Measurements from ENCODE around the gene AGO3. TPM values are rescaled to one million over a fixed set of nuclear protein-coding genes. Genes with fewer than 3 reads are reported as not detected.

The AGO3 gene
- total RNA-seq, 2 donors from 2014 or later = 16.7 to 21.4 TPM

- H3K4me3 ChIP-seq = no peak overlapping the region
- H3K27me3 ChIP-seq = no peaks in the 10 kb centered on the region
- TF ChIP-seq, protein P1, sequence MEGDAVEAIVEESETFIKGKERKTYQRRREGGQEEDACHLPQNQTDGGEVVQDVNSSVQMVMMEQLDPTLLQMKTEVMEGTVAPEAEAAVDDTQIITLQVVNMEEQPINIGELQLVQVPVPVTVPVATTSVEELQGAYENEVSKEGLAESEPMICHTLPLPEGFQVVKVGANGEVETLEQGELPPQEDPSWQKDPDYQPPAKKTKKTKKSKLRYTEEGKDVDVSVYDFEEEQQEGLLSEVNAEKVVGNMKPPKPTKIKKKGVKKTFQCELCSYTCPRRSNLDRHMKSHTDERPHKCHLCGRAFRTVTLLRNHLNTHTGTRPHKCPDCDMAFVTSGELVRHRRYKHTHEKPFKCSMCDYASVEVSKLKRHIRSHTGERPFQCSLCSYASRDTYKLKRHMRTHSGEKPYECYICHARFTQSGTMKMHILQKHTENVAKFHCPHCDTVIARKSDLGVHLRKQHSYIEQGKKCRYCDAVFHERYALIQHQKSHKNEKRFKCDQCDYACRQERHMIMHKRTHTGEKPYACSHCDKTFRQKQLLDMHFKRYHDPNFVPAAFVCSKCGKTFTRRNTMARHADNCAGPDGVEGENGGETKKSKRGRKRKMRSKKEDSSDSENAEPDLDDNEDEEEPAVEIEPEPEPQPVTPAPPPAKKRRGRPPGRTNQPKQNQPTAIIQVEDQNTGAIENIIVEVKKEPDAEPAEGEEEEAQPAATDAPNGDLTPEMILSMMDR (IDR thresholded peaks at IDR 0.05) = no peak
- H3K27ac ChIP-seq = no peak overlapping the region
- H3K4me1 ChIP-seq = no peaks in the 10 kb centered on the region
- H3K36me3 ChIP-seq = no peaks in the 10 kb centered on the region
- no peaks in the 10 kb centered on the region for H3K9me3 ChIP-seq
- DNase-seq = no peak
- intact Hi-C loops (cut with DNase I) = no loop called here
- H3K9ac ChIP-seq (ENCODE audit: low read depth in 2 of 2, low read length in 2 of 2) = no peak overlapping the region
These were observed 124.8 kb downstream of the AGO3 start for GRCh38 chr1:36055706-36056105.

- DNase-seq = no peak
- Histone ChIP-seq H3K9me3 (no peaks in the 10 kb centered on the region), H3K4me1 (no peaks in the 10 kb centered on the region), H3K4me3 (no peak overlapping the region), H3K27me3 (no peaks in the 10 kb centered on the region), H3K36me3 (no peaks in the 10 kb centered on the region), H3K27ac (no peak overlapping the region), H3K9ac (ENCODE audit: low read depth in 2 of 2, low read length in 2 of 2) (no peak overlapping the region)
- intact Hi-C loops (cut with DNase I) = no loop called here
- TF ChIP-seq, protein P1 (IDR thresholded peaks at IDR 0.05) = no peak
These were observed 131.4 kb downstream of the AGO3 start for GRCh38 chr1:36062315-36062714.

DNA sequence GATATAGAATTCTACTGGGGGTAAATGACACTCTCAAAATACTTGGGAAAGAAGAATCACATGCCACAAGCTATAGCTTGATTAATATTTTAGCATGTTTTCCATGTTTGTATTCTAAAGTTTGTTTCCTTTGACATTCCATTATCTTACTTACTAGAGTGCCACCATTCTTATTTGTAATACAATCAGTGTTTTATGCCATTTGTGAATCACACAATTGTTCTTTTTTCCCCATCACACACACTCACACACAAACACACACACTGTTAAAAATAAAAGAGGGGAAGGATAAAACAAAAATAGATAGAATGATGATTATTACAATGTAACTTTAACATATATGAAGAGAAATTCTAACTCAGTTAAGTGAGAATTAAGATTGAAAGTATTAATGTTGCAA is 137.0 kb downstream of the AGO3 start:
- H3K4me3 ChIP-seq = no peak overlapping the region
- no peaks in the 10 kb centered on the region for H3K27me3 ChIP-seq
- no peaks in the 10 kb centered on the region for H3K36me3 ChIP-seq
- H3K9ac ChIP-seq (ENCODE audit: low read depth in 2 of 2, low read length in 2 of 2) = no peak overlapping the region
- no peak for DNase-seq
- intact Hi-C loops (cut with DNase I) = no loop called here
- H3K27ac ChIP-seq = no peak overlapping the region
- H3K4me1 ChIP-seq = no peaks in the 10 kb centered on the region
- TF ChIP-seq, protein P1 (IDR thresholded peaks at IDR 0.05) = no peak
- no peaks in the 10 kb centered on the region for H3K9me3 ChIP-seq

GRCh38 chr1:36068866-36069265 is 138.0 kb downstream of the AGO3 start:
- H3K27ac ChIP-seq = no peak overlapping the region
- H3K27me3 ChIP-seq = no peaks in the 10 kb centered on the region
- TF ChIP-seq, protein P1 (IDR thresholded peaks at IDR 0.05) = no peak
- no peak for DNase-seq
- H3K9me3 ChIP-seq = no peaks in the 10 kb centered on the region
- H3K4me3 ChIP-seq = no peak overlapping the region
- intact Hi-C loops (cut with DNase I) = no loop called here
- no peaks in the 10 kb centered on the region for H3K4me1 ChIP-seq
- no peaks in the 10 kb centered on the region for H3K36me3 ChIP-seq
- no peak overlapping the region for H3K9ac ChIP-seq (ENCODE audit: low read depth in 2 of 2, low read length in 2 of 2)

DNA sequence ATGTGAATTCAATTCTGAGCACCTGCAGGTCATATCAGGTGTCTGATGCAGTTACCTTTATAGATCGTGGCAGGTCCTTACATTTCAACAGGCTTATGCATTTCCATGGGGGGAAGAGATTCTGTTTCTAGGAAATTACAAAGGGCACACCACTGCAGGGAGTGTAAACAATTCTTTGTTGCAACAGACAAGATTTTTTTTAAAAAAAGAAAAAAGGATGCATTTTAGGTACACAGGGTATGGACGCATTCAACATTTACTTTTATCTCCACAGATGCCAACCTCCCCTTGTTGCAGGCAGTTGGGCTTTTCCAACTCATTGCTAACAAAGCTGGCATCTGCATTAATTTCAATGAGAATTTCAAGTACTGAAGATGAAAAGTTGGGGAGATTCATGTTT is 139.4 kb downstream of the AGO3 start:
- no peak overlapping the region for H3K9ac ChIP-seq (ENCODE audit: low read depth in 2 of 2, low read length in 2 of 2)
- DNase-seq = no peak
- no peaks in the 10 kb centered on the region for H3K4me1 ChIP-seq
- H3K36me3 ChIP-seq = no peaks in the 10 kb centered on the region
- no peaks in the 10 kb centered on the region for H3K27me3 ChIP-seq
- no peaks in the 10 kb centered on the region for H3K9me3 ChIP-seq
- H3K4me3 ChIP-seq = no peak overlapping the region
- intact Hi-C loops (cut with DNase I) = no loop called here
- no peak overlapping the region for H3K27ac ChIP-seq
- TF ChIP-seq, protein P1 (IDR thresholded peaks at IDR 0.05) = no peak

Measured in colonic mucosa (tissue), 4 donors.